ACHN (cell line): Measurements from ENCODE around the gene GTPBP6.
"Not testable (repeated sequence)": the region's sequence is repeated elsewhere in the genome, so short reads cannot be mapped to it uniquely, and the experiment has no call there.

ENCODE experiments used
- DNase-seq: peaks from one replicate; pipeline ENCODE4 v3.0.0-alpha.2; 2015
- in situ Hi-C: cut with HindIII; loops from 2 replicates; pipeline ENCODE4 v1.10.0; 2017; ENCODE audit warnings: low sequenced_read_pairs, low pct_ligation_motif_present, low pct_unique_long_range_greater_than_20kb

The GTPBP6 gene

GRCh38 chrX:352582-353314, 34.2 kb upstream of the GTPBP6 start:
- in situ Hi-C loops, result no loop called here
- no peak for DNase-seq

GRCh38 chrX:352181-352580, 33.6 kb upstream of the GTPBP6 start:
- DNase-seq, result no peak
- in situ Hi-C loops, result no loop called here

GRCh38 chrX:351736-352135, 33.1 kb upstream of the GTPBP6 start:
- no peak for DNase-seq
- in situ Hi-C loops, result no loop called here

- DNase-seq, in situ Hi-C loops: not testable (repeated sequence)
Measured at GRCh38 chrX:351324-351641, 32.7 kb upstream of the GTPBP6 start.

- DNase-seq, result no peak
- in situ Hi-C loops, result no loop called here
Measured at GRCh38 chrX:350534-351323, 32.1 kb upstream of the GTPBP6 start.

GRCh38 chrX:350148-350533, 31.5 kb upstream of the GTPBP6 start:
- in situ Hi-C loops, result no loop called here
- DNase-seq, result no peak

GRCh38 chrX:349702-350101, 31.1 kb upstream of the GTPBP6 start:
- no peak for DNase-seq
- in situ Hi-C loops, result no loop called here

- in situ Hi-C loops, result no loop called here
Measured at GRCh38 chrX:349196-349595, 30.6 kb upstream of the GTPBP6 start.

GRCh38 chrX:348461-349117, 30.0 kb upstream of the GTPBP6 start:
- no peak for DNase-seq
- in situ Hi-C loops, result no loop called here

More at GRCh38 chrX:349196-349595, 30.6 kb upstream of the GTPBP6 start:
- no peak for DNase-seq

- DNase-seq, result no peak
- in situ Hi-C loops, result no loop called here
Measured at GRCh38 chrX:347351-348117, 28.9 kb upstream of the GTPBP6 start.

GRCh38 chrX:346034-346813, 27.6 kb upstream of the GTPBP6 start:
- in situ Hi-C loops, result no loop called here
- no peak for DNase-seq

- no peak for DNase-seq
- in situ Hi-C loops, result no loop called here
Measured at GRCh38 chrX:345020-345925, 26.7 kb upstream of the GTPBP6 start.

GRCh38 chrX:344371-344901, 25.8 kb upstream of the GTPBP6 start:
- in situ Hi-C loops, result no loop called here
- no peak for DNase-seq

- in situ Hi-C loops, result no loop called here
- DNase-seq, result no peak
Measured at GRCh38 chrX:341541-342101, 23.0 kb upstream of the GTPBP6 start.

GRCh38 chrX:340641-341423, 22.2 kb upstream of the GTPBP6 start:
- DNase-seq, result no peak

GRCh38 chrX:340121-340520, 21.5 kb upstream of the GTPBP6 start:
- DNase-seq, result no peak
- in situ Hi-C loops, result no loop called here

More at GRCh38 chrX:340641-341423, 22.2 kb upstream of the GTPBP6 start:
- in situ Hi-C loops, result no loop called here
